COR-L47 (cell line): ENCODE data around the gene IGF2.
A peak's percentile ranks its signal among the peaks of the same experiment; 100 is the strongest.
"Not testable (repeated sequence)": the region's sequence is repeated elsewhere in the genome, so short reads cannot be mapped to it uniquely, and the experiment has no call there.

Experiments
- DNase-seq: peaks from one replicate; lab custom pipeline; 2025; lab: John Stamatoyannopoulos, UW

The IGF2 gene

GRCh38 chr11:2139123-2139521 lies at the start of gene IGF2:
IGF2 (minus strand) TSS chr11:2139389; CDS start chr11:2135523, 3,866 bp downstream.
- DNase-seq, result peak; percentile 36

- DNase-seq, result no peak
Measured at GRCh38 chr11:2188745-2189144, 49.6 kb upstream of the IGF2 start.

DNA sequence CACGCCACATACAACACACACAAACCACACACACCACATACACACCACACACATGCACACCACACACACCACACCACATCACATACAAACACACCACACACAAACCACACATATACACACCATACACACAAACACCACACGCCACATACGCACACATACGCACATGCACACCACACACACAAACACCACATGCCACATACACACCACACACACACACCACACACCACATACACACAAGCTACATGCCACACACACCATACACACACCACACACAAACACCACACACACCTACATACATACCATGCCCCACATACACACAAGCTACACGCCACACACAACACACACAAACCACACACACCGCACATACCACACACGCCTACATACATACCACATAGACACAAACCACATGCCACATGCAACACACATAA lies 48.1 kb upstream of the IGF2 start:
- DNase-seq, result no peak

GRCh38 chr11:2186669-2187279 lies 47.6 kb upstream of the IGF2 start:
- peak; percentile 91 for DNase-seq

- peak; percentile 75 for DNase-seq
Measured at GRCh38 chr11:2185324-2186085, 46.3 kb upstream of the IGF2 start.

GRCh38 chr11:2182692-2183474 lies 43.7 kb upstream of the IGF2 start:
- DNase-seq, result no peak

- DNase-seq, result no peak
Measured at GRCh38 chr11:2182075-2182474, 42.9 kb upstream of the IGF2 start.

- no peak for DNase-seq
Measured at GRCh38 chr11:2180789-2181370, 41.7 kb upstream of the IGF2 start.

GRCh38 chr11:2180347-2180746 lies 41.2 kb upstream of the IGF2 start:
- DNase-seq, result no peak

GRCh38 chr11:2179516-2179915 lies 40.3 kb upstream of the IGF2 start:
- no peak for DNase-seq

DNA sequence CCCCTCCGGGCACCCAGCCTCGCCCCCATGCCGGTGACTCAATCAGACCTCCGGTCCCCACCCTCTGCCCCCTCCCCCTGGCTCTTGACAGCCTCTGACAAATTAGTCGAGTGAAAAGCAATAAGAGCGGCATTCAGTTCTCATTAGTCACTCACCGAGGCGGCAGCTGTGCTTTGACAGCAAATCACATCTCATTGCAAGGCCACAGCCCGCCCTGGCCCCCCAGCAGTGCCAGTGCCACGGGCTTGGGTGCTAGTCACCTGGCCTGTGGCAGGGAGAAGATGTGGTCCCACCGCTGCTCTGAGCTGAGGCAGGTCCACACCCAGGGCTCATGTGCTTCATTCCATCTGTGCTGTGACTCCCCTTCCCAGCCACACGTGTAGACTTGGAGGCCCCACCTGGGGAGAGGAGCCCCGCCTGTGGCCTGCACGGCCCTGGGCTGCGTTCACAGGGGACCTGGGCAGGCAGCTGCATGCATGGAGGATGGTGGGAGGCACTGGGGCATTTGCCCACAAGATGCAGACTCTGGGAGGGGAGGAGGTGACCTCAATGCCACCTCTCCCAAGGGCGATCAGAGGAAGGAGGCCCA lies 39.8 kb upstream of the IGF2 start:
- peak; percentile 35 for DNase-seq

DNA sequence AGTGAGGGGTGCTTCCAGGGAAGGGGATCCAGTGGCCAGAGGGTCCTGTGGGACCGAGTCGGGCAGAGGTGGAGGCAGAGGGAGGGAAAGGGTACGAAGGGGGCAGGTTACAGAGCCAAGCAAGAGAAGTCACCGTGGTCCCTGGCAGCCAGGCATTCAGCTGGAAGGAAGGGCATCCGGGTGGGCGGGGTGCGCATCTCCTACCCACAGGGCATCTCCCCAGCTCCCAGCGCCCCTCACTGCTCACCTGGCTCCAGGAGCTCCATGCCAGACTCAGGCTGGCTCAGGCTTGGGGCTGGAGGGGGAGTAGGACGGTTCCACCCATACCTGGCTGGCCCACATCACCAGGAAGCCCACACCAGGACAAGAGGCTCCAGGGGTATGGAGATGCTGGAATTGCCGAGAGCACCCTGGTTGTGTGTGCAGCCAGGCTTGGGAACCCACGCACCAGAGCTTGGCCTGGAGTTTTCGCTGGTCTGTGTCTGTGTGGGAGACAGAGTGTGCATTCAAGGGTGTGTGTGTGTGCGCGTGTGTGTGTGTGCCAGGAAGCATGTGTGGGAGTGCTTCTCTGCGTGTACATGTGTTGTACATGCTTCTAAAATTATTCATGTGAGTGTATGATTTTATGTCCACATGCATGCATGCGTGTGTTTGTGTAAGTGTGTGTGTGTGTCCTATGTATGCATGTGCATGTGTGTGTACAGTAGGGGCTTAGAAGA lies 39.0 kb upstream of the IGF2 start:
- DNase-seq, result not testable (repeated sequence)

DNA sequence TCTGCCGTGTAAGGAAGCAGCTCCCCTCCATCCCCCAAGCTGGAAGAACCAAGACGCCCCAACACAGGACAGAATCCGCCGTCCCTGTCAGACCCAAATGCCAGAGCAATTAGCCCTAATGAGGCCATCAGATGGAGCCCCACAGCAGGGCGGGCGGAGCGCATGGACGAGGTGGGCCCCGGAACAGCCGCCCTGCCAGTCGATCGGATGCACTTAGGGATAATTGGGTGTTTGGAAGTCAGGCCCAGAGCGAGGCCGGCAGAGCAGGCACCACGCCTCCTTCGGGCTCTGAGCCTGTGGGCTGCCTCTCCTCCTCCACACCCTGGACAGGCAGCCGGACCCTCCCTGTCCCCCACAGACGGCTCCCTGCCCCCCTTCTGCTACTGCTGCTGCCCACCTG lies 37.9 kb upstream of the IGF2 start:
- no peak for DNase-seq

DNA sequence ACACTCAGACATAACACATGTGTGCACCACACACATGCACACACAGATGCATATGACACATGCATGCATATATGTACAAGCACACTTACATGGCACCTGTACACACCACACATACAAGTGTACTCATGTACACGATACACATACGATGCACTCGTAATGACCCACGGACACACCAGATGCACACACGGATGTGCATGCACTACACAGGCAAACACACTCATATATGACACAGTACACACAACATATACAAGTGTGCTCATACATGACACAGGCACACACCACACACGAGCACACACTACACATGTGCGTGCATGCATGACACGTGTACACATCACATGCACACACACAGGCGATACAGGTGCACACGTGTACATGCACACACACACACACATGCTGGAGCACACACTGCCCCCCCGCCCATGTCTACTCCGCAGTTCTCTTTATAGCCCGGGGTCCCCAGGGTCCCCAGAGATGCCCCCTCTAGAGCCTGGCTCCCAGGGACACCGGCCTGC lies 37.3 kb upstream of the IGF2 start:
- DNase-seq, result no peak

GRCh38 chr11:2175659-2176058 lies 36.5 kb upstream of the IGF2 start:
- no peak for DNase-seq

GRCh38 chr11:2174361-2174760 lies 35.2 kb upstream of the IGF2 start:
- no peak for DNase-seq

DNA sequence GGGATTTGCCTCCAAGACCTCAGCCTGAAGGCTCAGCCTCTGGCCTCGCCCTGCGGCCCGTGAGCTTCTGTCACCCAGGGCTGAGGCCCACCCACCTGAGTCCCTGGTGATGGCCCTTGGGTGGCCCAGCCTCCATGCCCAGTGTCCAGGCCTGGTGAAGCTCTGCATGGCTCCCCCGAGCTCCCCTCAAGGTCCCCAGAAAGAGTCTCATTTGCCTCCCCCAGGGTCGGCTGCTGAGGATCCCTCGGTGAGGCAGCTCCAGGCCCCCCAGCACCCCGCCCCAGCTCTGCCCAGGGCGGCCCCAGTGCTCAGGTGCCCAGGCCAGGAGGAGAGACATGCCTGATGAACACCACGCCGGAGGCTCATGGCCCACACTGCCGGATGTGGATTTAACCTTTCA lies 34.6 kb upstream of the IGF2 start:
- no peak for DNase-seq

DNA sequence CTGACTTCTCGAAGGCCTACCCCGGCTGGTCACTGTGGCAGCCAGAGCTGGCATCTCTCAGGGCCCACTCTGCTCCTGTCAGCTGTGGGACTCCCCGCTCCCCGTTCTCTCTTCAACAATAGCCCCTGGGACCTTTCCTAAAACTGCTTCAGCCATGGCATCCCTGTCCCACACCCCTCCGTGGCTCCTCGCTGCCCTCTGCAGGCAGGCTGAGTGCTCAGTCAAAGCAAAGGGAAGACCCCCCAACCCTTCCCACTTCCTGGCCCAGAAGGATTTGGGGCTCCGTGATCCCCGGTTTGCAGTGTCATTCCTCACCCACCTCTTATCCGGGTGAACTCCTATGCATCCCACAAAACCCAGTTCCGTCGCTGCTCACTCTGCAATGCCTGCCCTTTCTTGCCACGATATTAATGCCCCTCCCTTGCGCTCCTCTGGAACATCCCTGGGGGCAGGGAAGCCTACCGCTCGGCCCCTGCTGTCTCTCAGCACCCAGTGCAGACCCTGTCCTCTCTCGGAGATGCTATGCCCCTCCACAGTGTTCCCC lies 34.0 kb upstream of the IGF2 start:
- DNase-seq, result no peak

GRCh38 chr11:2172676-2173075 lies 33.5 kb upstream of the IGF2 start:
- DNase-seq, result no peak

- DNase-seq, result no peak
Measured at GRCh38 chr11:2171591-2172003, 32.4 kb upstream of the IGF2 start, which contains the start of gene TH. TH (minus strand) TSS chr11:2171815; CDS start chr11:2171786, 29 bp downstream.
